SH-SY5Y (cell line): ENCODE results near the gene TMEM151A.

ENCODE experiments used
- GATA2 ChIP-seq: IDR thresholded peaks from 2 replicates; pipeline ENCODE4 v1.6.1; 2011; ENCODE audit warnings: mild to moderate bottlenecking, low read depth, low read length
- GATA3 ChIP-seq: IDR thresholded peaks from 2 replicates; pipeline ENCODE4 v1.6.1; 2011; ENCODE audit warnings: low read depth, mild to moderate bottlenecking, low read length, moderate library complexity

GRCh38 chr11:66288671-66289547 lies 2.8 kb upstream of the TMEM151A start, which contains the start of gene YIF1A:
- no peak for TF ChIP-seq GATA2
- no peak for TF ChIP-seq GATA3
